PC-3 (cell line): ENCODE measurements around the gene CACNA1E. TPM values are rescaled to one million over a fixed set of nuclear protein-coding genes. Genes with fewer than 3 reads are reported as not detected.
"Not testable (repeated sequence)": the region's sequence is repeated elsewhere in the genome, so short reads cannot be mapped to it uniquely, and the experiment has no call there.

Experiments
- ATAC-seq: fragments of 200-7000 bp; cut with Tn5 transposase; 2 replicates; pipeline ENCODE4 v1.9.1; 2020; ENCODE audit warnings: mild to moderate bottlenecking, moderate library complexity
- BruUV-seq: library from RNA; stranded (reverse); fragments of 400-500 nt; replicated peaks from 2 replicates; lab custom pipeline; 2021; lab: Mats Ljungman, UMichigan
- CTCF ChIA-PET: fragments of 300-600 bp; sonication (Branson Sonifier 250); formaldehyde crosslinking; loops from one replicate; lab custom pipeline; 2022; ENCODE audit warnings: antibody characterized with exemption; lab: Charles Lee
- POLR2A ChIA-PET: fragments of 300-600 bp; sonication (Branson Sonifier 250); formaldehyde crosslinking; loops from one replicate; lab custom pipeline; 2022; ENCODE audit warnings: antibody characterized with exemption; ENCODE audit not compliant: unreplicated experiment; lab: Charles Lee
- DNase-seq: peaks from one replicate; pipeline ENCODE4 v3.0.0-alpha.2; 2015
- H2AFZ ChIP-seq: fragments of 300-600 bp; sonication (generic); 2 replicates; pipeline ENCODE4 v1.6.0; 2016; ENCODE audit warnings: antibody characterized with exemption, low read length
- H3F3A ChIP-seq: fragments of 300-600 bp; sonication (generic); one replicate; pipeline ENCODE4 v1.6.0; 2017; ENCODE audit warnings: antibody characterized with exemption, low read length, control low read depth, mild to moderate bottlenecking; ENCODE audit not compliant: unreplicated experiment
- H3K27ac ChIP-seq: fragments of 300-600 bp; sonication (generic); 2 replicates; pipeline ENCODE4 v1.5.1; 2016; ENCODE audit warnings: mild to moderate bottlenecking, low read length
- H3K27me3 ChIP-seq: fragments of 300-600 bp; sonication (generic); 2 replicates; pipeline ENCODE4 v1.6.1; 2016; ENCODE audit warnings: low read length, mixed read lengths
- H3K36me3 ChIP-seq: fragments of 300-600 bp; sonication (generic); 2 replicates; pipeline ENCODE4 v1.6.1; 2016; ENCODE audit warnings: low read depth, mixed run types, low read length, mixed read lengths
- H3K4me1 ChIP-seq: fragments of 300-600 bp; sonication (generic); 2 replicates; pipeline ENCODE4 v1.5.1; 2016; ENCODE audit warnings: low read length; ENCODE audit not compliant: insufficient read depth
- H3K4me2 ChIP-seq: fragments of 300-600 bp; sonication (generic); 2 replicates; pipeline ENCODE4 v1.6.0; 2016; ENCODE audit warnings: low read length
- H3K4me3 ChIP-seq: fragments of 300-600 bp; sonication (generic); 2 replicates; pipeline ENCODE4 v1.5.1; 2016; ENCODE audit warnings: mild to moderate bottlenecking, low read length, mixed read lengths
- H3K79me2 ChIP-seq: fragments of 300-600 bp; sonication (generic); 2 replicates; pipeline ENCODE4 v1.6.1; 2017; ENCODE audit warnings: low read length, mixed read lengths
- H3K9ac ChIP-seq: fragments of 300-600 bp; sonication (generic); 2 replicates; pipeline ENCODE4 v1.6.0; 2016; ENCODE audit warnings: mild to moderate bottlenecking, low read length
- H3K9me2 ChIP-seq: fragments of 300-600 bp; sonication (generic); replicated peaks from 2 replicates; pipeline ENCODE4 v1.6.1; 2016; ENCODE audit warnings: mixed run types, low read length, mixed read lengths
- H3K9me3 ChIP-seq: fragments of 300-600 bp; sonication (generic); 2 replicates; pipeline ENCODE4 v1.6.1; 2016; ENCODE audit warnings: low read length, mixed read lengths
- H4K20me1 ChIP-seq: fragments of 300-600 bp; sonication (generic); 2 replicates; pipeline ENCODE4 v1.6.1; 2016; ENCODE audit warnings: low read length, mixed read lengths
- EZH2 ChIP-seq: fragments of 300-600 bp; sonication (generic); IDR thresholded peaks from one replicate; pipeline ENCODE4 v1.6.1; 2017; ENCODE audit warnings: antibody characterized with exemption, mild to moderate bottlenecking, low read length; ENCODE audit not compliant: unreplicated experiment
- EZH2phosphoT487 ChIP-seq: fragments of 300-600 bp; sonication (generic); IDR thresholded peaks from 2 replicates; pipeline ENCODE4 v1.6.1; 2018; ENCODE audit warnings: mild to moderate bottlenecking, antibody characterized with exemption, low read length, borderline replicate concordance
- intact Hi-C: fragments of 100-400 bp; cut with micrococcal nuclease; formaldehyde crosslinking; loops from 2 replicates; pipeline ENCODE4 v1.9.0; 2023
- total RNA-seq: library from RNA; depleted of rRNA; stranded (reverse); fragments of >200 nt; gene quantifications from 2 replicates; pipeline ENCODE4 v1.2.3, GENCODE V29; 2014
- TF ChIP-seq, protein P1 (sequence below): fragments of 300-600 bp; sonication (generic); conservative IDR thresholded peaks from 2 replicates; pipeline ENCODE4 v1.5.1; 2017; ENCODE audit warnings: antibody characterized with exemption, low read depth, mild to moderate bottlenecking, low read length

CACNA1E gene
- total RNA-seq, 1 experiment from 2014 or later, result not detected

- ATAC-seq (no peak), DNase-seq (no peak)
- TF ChIP-seq, protein P1, sequence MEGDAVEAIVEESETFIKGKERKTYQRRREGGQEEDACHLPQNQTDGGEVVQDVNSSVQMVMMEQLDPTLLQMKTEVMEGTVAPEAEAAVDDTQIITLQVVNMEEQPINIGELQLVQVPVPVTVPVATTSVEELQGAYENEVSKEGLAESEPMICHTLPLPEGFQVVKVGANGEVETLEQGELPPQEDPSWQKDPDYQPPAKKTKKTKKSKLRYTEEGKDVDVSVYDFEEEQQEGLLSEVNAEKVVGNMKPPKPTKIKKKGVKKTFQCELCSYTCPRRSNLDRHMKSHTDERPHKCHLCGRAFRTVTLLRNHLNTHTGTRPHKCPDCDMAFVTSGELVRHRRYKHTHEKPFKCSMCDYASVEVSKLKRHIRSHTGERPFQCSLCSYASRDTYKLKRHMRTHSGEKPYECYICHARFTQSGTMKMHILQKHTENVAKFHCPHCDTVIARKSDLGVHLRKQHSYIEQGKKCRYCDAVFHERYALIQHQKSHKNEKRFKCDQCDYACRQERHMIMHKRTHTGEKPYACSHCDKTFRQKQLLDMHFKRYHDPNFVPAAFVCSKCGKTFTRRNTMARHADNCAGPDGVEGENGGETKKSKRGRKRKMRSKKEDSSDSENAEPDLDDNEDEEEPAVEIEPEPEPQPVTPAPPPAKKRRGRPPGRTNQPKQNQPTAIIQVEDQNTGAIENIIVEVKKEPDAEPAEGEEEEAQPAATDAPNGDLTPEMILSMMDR, result no peak
- TF ChIP-seq EZH2, result no peak
- TF ChIP-seq EZH2phosphoT487, result no peak
- Histone ChIP-seq H2AFZ (no peak overlapping the region), H3K36me3 (no peaks in the 10 kb centered on the region), H3K79me2 (no peaks in the 10 kb centered on the region), H3K4me2 (no peak overlapping the region), H3K9me2 (no peaks in the 10 kb centered on the region), H3K27me3 (no peaks in the 10 kb centered on the region), H3K9ac (no peak overlapping the region), H4K20me1 (no peaks in the 10 kb centered on the region), H3K4me3 (no peak overlapping the region), H3K4me1 (no peaks in the 10 kb centered on the region), H3K9me3 (no peaks in the 10 kb centered on the region), H3F3A (no peaks in the 10 kb centered on the region), H3K27ac (no peak overlapping the region)
- intact Hi-C loops, result no loop called here
- ChIA-PET CTCF (no interaction called here), POLR2A (no interaction called here)
- no TSS peak for BruUV-seq
These were observed 362.8 kb downstream of the CACNA1E start for GRCh38 chr1:181846001-181846645.

DNA sequence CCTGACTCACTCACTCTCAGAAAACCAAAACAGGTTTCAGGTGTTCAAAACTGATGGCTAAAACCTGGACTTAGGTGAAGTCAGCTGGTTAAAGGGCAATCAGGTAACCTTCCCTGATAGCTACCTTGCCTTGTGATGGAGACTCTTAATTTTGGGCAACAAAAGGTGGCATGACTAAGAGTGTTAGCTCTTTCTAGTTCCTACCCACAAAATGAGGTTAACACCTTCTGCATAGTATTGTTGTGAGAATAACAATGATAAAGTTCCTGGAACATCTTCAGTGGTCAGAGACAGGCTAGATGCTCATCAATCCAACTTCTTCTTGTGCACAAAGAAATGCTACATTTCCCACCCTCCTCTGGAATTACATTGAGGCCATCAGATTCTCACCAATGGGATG, 363.4 kb downstream of the CACNA1E start:
- DNase-seq, result no peak
- Histone ChIP-seq H3K4me1 (no peaks in the 10 kb centered on the region), H3K4me2 (no peak overlapping the region), H3F3A (no peaks in the 10 kb centered on the region), H3K27ac (no peak overlapping the region), H3K79me2 (no peaks in the 10 kb centered on the region), H3K9me3 (no peaks in the 10 kb centered on the region), H4K20me1 (no peaks in the 10 kb centered on the region), H3K36me3 (no peaks in the 10 kb centered on the region), H3K27me3 (no peaks in the 10 kb centered on the region), H3K9me2 (no peaks in the 10 kb centered on the region), H3K4me3 (no peak overlapping the region), H2AFZ (no peak overlapping the region), H3K9ac (no peak overlapping the region)
- ATAC-seq, result no peak
- no TSS peak for BruUV-seq
- CTCF ChIA-PET, result no interaction called here
- intact Hi-C loops, result no loop called here
- no peak for TF ChIP-seq EZH2phosphoT487
- no peak for TF ChIP-seq EZH2
- TF ChIP-seq, protein P1, result no peak
- POLR2A ChIA-PET, result no interaction called here

- no peaks in the 10 kb centered on the region for H3K4me1 ChIP-seq
- no TSS peak for BruUV-seq
- H3K79me2 ChIP-seq, result no peaks in the 10 kb centered on the region
- intact Hi-C loops, result no loop called here
- no peaks in the 10 kb centered on the region for H3K9me3 ChIP-seq
- no peaks in the 10 kb centered on the region for H3K36me3 ChIP-seq
- H3K27me3 ChIP-seq, result no peaks in the 10 kb centered on the region
- POLR2A ChIA-PET, result no interaction called here
- DNase-seq (no peak), ATAC-seq (no peak)
- no peaks in the 10 kb centered on the region for H3F3A ChIP-seq
- no peak overlapping the region for H2AFZ ChIP-seq
- no peak overlapping the region for H3K27ac ChIP-seq
- H3K4me3 ChIP-seq, result no peak overlapping the region
- TF ChIP-seq, protein P1, result no peak
- TF ChIP-seq EZH2phosphoT487 (no peak), EZH2 (no peak)
- no peak overlapping the region for H3K4me2 ChIP-seq
- CTCF ChIA-PET, result no interaction called here
- no peak overlapping the region for H3K9ac ChIP-seq
- no peaks in the 10 kb centered on the region for H3K9me2 ChIP-seq
- no peaks in the 10 kb centered on the region for H4K20me1 ChIP-seq
These were observed 365.8 kb downstream of the CACNA1E start for GRCh38 chr1:181849071-181849470.

DNA sequence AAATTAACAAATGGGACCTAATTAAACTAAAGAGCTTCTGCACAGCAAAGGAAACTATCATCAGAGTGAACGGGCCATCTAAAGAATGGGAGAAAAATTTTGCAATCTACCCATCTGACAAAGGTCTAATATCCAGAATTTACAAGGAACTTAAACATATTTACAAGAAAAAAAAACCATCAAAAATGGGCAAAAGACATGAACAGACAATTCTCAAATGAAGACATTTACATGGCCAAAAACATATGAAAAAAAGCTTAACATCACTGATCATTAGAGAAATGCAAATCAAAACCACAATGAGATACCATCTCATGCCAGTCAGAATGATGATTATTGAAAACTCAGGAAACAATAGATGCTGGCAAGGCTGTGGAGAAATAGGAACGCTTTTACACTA, 370.9 kb downstream of the CACNA1E start:
- POLR2A ChIA-PET, result not testable (repeated sequence)

More for the DNA sequence above, 370.9 kb downstream of the CACNA1E start:
- DNase-seq, intact Hi-C loops, H3F3A ChIP-seq, H3K9me3 ChIP-seq, H3K27ac ChIP-seq, H2AFZ ChIP-seq, H3K4me1 ChIP-seq, CTCF ChIA-PET, H3K4me3 ChIP-seq, H3K9me2 ChIP-seq, BruUV-seq, H3K9ac ChIP-seq, H3K36me3 ChIP-seq, ATAC-seq, H3K79me2 ChIP-seq, H4K20me1 ChIP-seq, H3K27me3 ChIP-seq, H3K4me2 ChIP-seq: not testable (repeated sequence)
